ENCODE data around the gene PCDHGC4.

Gene PCDHGC4

DNA sequence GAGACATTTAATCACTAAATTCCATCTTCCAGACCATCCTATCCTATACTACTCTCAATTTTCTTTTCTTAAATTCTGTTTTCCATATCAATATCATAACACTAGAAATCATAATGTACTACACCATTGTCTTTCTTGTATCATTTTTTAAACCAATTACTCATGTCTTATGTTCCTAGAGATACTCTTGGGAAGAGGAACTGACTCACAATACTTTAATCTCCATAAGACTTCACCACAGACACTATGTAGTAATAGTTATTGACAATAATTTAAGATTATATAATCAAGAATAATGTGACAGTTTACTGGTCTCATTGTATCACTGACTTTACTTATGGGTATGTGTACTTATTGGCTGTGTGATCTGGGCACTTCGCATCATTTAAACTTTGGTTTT, 47.9 kb downstream of the PCDHGC4 start:
- DNase-seq = no peak

DNA sequence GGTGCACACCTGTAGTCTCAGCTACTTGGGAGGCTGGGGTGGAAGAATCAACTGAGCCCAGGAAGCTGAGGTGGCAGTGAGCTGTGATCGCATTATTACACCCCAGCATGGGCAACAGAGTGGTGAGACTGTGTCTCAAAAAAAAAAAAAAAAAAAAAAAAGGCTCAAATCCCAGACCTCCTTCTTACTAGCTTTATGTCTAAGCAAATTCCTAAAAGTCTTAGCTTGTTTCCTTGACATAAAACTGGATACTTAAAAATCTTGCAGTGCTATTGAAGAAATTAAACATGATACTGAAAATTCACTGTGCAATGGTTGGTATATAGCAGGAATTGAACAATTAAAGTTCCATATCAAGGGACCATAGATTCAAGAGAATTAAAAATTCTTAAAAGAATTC, 49.1 kb downstream of the PCDHGC4 start:
- no peak for DNase-seq

DNA sequence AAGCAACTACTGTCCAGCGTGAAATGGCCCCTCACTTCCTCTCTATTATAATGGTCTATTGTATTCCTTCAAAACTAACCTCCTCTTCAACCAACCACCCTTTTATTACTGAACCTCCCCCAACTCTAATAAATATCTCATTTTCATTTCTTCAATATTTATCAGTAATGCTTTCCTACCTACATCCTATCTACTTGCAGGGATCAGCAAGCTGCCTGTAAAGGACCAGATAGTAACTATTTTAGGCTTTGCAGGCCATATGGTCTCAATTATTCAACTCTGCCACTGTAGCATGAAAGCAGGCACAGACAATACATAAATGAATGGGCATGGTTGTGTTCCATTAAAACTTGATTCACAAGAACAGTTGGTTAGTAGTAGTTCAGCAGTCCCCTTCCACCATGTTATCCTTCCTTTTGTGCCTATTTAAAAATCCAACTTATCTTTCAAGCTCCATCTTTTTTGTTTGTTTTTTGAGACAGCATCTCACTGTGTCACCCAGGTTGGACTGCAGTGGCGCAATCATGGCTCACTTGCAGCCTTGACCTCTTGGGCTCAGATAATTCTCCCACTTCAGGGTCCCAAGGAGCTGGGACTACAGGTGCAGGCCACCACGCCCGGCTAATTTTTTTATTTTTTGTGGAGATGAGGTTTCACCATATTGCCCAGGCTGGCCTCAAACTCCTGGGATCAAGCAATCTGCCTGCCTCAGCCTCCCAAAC, 49.8 kb downstream of the PCDHGC4 start:
- DNase-seq = no peak
